Bronchial epithelial cell (primary cell): Measurements from ENCODE around the gene RBM42. TPM values are rescaled to one million over a fixed set of nuclear protein-coding genes. Genes with fewer than 3 reads are reported as not detected.

Experiments used
- DNase-seq: peaks from one replicate; pipeline ENCODE4 v3.0.0-alpha.2; 2010; ENCODE audit warnings: low read depth
- FAIRE-seq: peaks from 2 replicates; lab custom pipeline; 2011; peaks lifted over from hg19 to GRCh38; lab: Jason Lieb, UNC
- H3K27me3 ChIP-seq: 2 replicates; pipeline ENCODE4 v1.5.1; 2011; ENCODE audit warnings: low read length; ENCODE audit not compliant: control insufficient read depth, insufficient read depth
- H3K36me3 ChIP-seq: 2 replicates; pipeline ENCODE4 v1.5.1; 2011; ENCODE audit warnings: low read length; ENCODE audit not compliant: control insufficient read depth, insufficient read depth
- H3K4me3 ChIP-seq: 2 replicates; pipeline ENCODE4 v1.5.1; 2011; ENCODE audit warnings: mild to moderate bottlenecking, low read depth, low read length, control low read depth
- total RNA-seq: library from RNA; depleted of rRNA; stranded (reverse); fragments of >200 nt; gene quantifications from 2 replicates; pipeline ENCODE4 v1.2.1, GENCODE V29; 2014
- TF ChIP-seq, protein P1 (sequence below): IDR thresholded peaks from 2 replicates; pipeline ENCODE4 v1.5.1; 2011; ENCODE audit warnings: mild to moderate bottlenecking, moderate library complexity, low read length, control low read depth, inconsistent platforms; ENCODE audit not compliant: insufficient read depth, severe bottlenecking

RBM42 gene
- total RNA-seq, 1 donor from 2014 or later = 33.4 TPM

- no peak for FAIRE-seq
- TF ChIP-seq, protein P1, sequence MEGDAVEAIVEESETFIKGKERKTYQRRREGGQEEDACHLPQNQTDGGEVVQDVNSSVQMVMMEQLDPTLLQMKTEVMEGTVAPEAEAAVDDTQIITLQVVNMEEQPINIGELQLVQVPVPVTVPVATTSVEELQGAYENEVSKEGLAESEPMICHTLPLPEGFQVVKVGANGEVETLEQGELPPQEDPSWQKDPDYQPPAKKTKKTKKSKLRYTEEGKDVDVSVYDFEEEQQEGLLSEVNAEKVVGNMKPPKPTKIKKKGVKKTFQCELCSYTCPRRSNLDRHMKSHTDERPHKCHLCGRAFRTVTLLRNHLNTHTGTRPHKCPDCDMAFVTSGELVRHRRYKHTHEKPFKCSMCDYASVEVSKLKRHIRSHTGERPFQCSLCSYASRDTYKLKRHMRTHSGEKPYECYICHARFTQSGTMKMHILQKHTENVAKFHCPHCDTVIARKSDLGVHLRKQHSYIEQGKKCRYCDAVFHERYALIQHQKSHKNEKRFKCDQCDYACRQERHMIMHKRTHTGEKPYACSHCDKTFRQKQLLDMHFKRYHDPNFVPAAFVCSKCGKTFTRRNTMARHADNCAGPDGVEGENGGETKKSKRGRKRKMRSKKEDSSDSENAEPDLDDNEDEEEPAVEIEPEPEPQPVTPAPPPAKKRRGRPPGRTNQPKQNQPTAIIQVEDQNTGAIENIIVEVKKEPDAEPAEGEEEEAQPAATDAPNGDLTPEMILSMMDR = no peak
- no peak for DNase-seq
- Histone ChIP-seq H3K27me3 (no peaks in the 10 kb centered on the region), H3K4me3 (no peak overlapping the region), H3K36me3 (peaks cover 4% of the 10 kb centered on the region)
These were observed 13.8 kb upstream of the RBM42 start for GRCh38 chr19:35615036-35615435.

DNA sequence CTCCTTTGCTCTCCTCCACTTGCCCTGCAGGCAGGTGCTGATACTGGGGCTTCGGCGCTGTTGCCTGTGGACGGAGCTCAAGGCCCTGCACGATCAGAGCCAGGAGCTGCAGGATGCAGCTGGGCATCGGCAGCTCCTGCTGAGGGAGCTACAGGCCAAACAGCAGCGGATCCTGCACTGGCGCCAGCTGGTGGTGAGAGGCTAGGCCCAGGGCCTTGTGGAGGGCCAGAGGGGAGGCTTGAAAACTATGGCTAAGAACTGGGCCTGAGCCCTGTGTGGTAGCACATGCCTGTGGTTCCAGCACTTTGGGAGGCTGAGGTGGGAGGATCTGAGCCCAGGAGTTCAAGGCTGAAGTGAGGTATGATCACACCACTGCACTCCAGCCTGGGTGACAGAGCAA is 10.0 kb upstream of the RBM42 start:
- FAIRE-seq (no peak), DNase-seq (no peak)
- Histone ChIP-seq H3K4me3 (no peak overlapping the region), H3K36me3 (peaks cover 4% of the 10 kb centered on the region), H3K27me3 (no peaks in the 10 kb centered on the region)
- TF ChIP-seq, protein P1 = no peak

DNA sequence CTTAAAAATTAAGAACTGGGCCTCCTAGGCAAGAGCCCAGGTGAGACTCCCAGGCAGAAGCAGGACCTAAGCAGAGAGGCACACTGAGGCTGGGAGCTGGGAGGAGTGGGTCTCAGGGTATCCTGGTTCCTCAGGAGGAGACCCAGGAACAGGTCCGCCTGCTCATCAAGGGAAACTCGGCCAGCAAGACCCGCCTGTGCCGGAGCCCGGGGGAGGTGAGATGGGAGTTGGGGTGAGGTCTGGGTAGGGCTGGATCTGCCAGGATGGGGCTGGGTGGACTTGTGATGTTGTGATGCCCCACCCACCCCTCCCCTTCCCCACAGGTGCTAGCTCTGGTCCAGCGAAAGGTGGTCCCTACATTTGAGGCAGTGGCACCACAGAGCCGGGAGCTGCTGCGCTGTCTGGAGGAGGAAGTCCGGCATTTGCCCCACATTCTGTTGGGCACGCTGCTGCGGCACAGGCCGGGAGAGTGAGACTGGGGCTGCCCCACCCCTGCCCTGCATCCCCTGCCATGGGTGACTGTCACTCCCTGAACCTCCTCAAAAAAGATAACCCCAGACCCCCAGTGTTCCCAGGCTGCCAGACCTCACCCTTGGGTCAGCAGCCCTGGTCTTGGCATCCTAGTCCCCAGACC is 9.4 kb upstream of the RBM42 start:
- FAIRE-seq (no peak), DNase-seq (no peak)
- Histone ChIP-seq H3K36me3 (peaks cover 4% of the 10 kb centered on the region), H3K27me3 (no peaks in the 10 kb centered on the region), H3K4me3 (no peak overlapping the region)
- TF ChIP-seq, protein P1 = no peak

DNA sequence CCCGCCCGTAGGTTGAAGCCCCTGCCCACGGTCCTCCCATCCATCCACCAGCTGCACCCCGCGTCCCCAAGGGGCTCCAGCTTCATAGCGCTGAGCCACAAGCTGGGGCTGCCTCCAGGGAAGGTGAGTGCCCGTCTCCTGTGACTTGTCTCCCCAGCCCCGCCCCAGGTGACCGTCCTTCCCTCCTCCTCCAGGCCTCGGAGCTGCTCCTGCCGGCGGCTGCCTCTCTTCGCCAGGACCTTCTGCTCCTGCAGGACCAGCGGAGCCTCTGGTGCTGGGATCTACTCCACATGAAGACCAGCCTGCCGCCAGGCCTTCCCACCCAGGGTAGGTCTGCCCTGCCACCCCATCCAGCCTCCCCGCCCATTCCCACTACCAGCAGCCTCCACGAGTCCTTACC is 8.8 kb upstream of the RBM42 start:
- no peak for FAIRE-seq
- peaks cover 4% of the 10 kb centered on the region for H3K36me3 ChIP-seq

DNA sequence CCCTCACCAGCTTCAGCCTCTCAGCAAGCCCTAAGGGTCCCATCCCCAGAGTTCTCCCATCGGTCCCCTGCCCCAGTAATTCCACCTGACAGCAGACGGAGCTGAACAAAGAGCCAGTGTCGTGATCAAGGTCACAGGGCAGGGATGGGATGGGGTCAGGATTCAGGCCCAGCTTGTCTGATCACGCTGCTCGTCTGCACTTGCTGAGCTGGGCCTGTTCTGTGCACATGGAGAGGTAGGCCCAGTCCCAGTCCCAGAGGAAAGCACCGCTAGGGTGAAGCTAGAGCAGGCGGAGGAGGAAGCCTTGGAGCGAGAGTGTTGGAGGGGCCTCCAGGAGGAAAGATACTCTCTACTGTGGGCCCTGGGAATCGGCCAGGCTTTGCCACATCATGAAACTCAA is 7.1 kb upstream of the RBM42 start:
- FAIRE-seq = no peak
- Histone ChIP-seq H3K4me3 (no peak overlapping the region), H3K36me3 (peaks cover 2% of the 10 kb centered on the region), H3K27me3 (no peaks in the 10 kb centered on the region)
- TF ChIP-seq, protein P1 = no peak
- DNase-seq = no peak

More for the DNA sequence above, 8.8 kb upstream of the RBM42 start:
- DNase-seq = no peak
- Histone ChIP-seq H3K4me3 (no peak overlapping the region), H3K27me3 (no peaks in the 10 kb centered on the region)
- TF ChIP-seq, protein P1 = no peak

DNA sequence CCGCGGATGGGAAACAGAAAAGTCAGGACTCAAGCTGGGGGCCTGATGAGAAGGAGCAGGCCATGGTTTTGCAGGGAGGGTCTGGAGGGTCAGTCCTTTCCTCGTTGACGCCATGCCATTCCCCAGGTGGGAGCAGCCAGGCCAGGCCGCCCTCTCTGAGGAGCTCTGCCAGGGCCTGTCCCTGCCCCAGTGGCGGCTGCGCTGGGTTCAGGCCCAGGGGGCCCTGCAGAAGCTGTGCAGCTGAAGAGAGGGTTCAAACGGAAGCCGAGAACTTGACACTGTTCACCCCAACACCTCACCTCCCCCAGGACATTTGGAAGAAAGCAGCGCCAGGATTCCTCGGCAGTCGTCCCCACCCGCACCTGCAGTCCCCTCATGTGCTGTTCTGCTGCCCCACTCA is 6.1 kb upstream of the RBM42 start:
- no peak for FAIRE-seq
- Histone ChIP-seq H3K36me3 (peaks cover 2% of the 10 kb centered on the region), H3K4me3 (no peak overlapping the region), H3K27me3 (no peaks in the 10 kb centered on the region)
- TF ChIP-seq, protein P1 = no peak
- no peak for DNase-seq
